ENCODE measurements around the gene NAALADL2.

- TF ChIP-seq CTCF (IDR thresholded peaks at IDR 0.05) (no peak), POLR2A (IDR thresholded peaks at IDR 0.05) (no peak)
These were observed 24.9 kb downstream of the NAALADL2 start for GRCh38 chr3:174883881-174884675.
